Tibial nerve (tissue), 4 donors: ENCODE data around the gene NEK10. TPM values are rescaled to one million over a fixed set of nuclear protein-coding genes. Genes with fewer than 3 reads are reported as not detected.
"Not testable (repeated sequence)": the region's sequence is repeated elsewhere in the genome, so short reads cannot be mapped to it uniquely, and the experiment has no call there.

Experiments
- DNase-seq, 2 donors: peaks; one replicate each; pipeline ENCODE4 v3.0.0-alpha.2; 2019; ENCODE audit warnings: low spot score in 2 of 2
- H3K27ac ChIP-seq, 4 donors: fragments of 200-600 bp; sonication (generic) in 3 of 4; one replicate each; pipeline ENCODE4 v1.5.1; 2017 to 2019; ENCODE audit warnings: mild to moderate bottlenecking in 1 of 4
- H3K27me3 ChIP-seq, 2 donors: fragments of 200-600 bp; sonication (generic) in 1 of 2; one replicate each; pipeline versions ENCODE4 v1.5.1 to v1.6.0; 2017 to 2019
- H3K36me3 ChIP-seq, 3 donors: fragments of 200-600 bp; sonication (generic); one replicate each; pipeline ENCODE4 v1.5.1; 2018 to 2019
- H3K4me1 ChIP-seq, 4 donors: fragments of 200-600 bp; sonication (generic) in 3 of 4; one replicate each; pipeline ENCODE4 v1.5.1; 2017 to 2019
- H3K4me3 ChIP-seq, 4 donors: fragments of 200-600 bp; sonication (generic) in 3 of 4; one replicate each; pipeline ENCODE4 v1.5.1; 2017 to 2019; ENCODE audit warnings: mild to moderate bottlenecking in 1 of 4, moderate library complexity in 1 of 4
- H3K9me3 ChIP-seq, 4 donors: fragments of 200-600 bp; sonication (generic) in 3 of 4; one replicate each; pipeline ENCODE4 v1.5.1; 2017 to 2019
- EP300 ChIP-seq, 2 donors: sonication (generic); formaldehyde crosslinking; IDR thresholded peaks; one replicate each; pipeline ENCODE4 v1.6.1; 2017; ENCODE audit warnings: antibody characterized with exemption in 2 of 2, mild to moderate bottlenecking in 1 of 2
- POLR2A ChIP-seq, 2 donors: fragments of 450-650 bp; IDR thresholded peaks; one replicate each; pipeline ENCODE4 v1.6.1; 2017; ENCODE audit warnings: antibody characterized with exemption in 2 of 2, mild to moderate bottlenecking in 2 of 2, moderate library complexity in 2 of 2
- WGBS, 2 donors: methylation state at CpG; one replicate each; pipeline ENCODE4 v1.1.5; 2018; 5-methylcytosine and 5-hydroxymethylcytosine counted together
- total RNA-seq, 4 donors: library from RNA; depleted of rRNA; stranded (reverse); fragments of >200 nt; gene quantifications; one replicate each; pipeline ENCODE4 v1.1.0, GENCODE V29; 2016
- TF ChIP-seq, protein P1 (sequence below), 5 experiments: fragments of 200-600 bp in 3 of 5; fragments of 450-650 bp in 2 of 5; sonication (generic) in 3 of 5; IDR thresholded peaks; one replicate each; pipeline ENCODE4 v1.5.1; 2016 to 2019; ENCODE audit warnings: antibody characterized with exemption in 5 of 5, mild to moderate bottlenecking in 3 of 5, moderate library complexity in 2 of 5

Gene NEK10
- total RNA-seq, 4 donors from 2014 or later, result 0.20 to 2.4 (median 1.7) TPM

DNA sequence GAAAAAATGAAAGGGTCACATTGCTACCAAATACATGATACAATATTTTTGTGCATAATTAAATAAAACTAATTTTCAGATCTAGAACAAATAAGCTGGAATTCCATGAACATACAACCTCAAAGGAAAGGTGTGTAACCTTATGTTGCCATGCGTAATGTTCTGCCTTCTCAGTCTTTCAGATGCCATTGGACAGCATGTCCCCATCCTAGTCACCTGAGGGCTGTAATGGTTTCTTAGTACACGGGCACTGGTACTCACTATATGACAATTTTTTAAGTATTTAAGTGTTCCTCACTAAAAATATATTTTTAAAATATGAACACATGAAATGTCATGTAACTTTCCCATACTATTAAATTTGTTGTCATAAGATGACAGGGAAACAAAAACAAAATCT, 24.1 kb downstream of the NEK10 start:
- no peak for TF ChIP-seq EP300 (IDR thresholded peaks at IDR 0.05)
- TF ChIP-seq POLR2A (IDR thresholded peaks at IDR 0.05), result no peak
- TF ChIP-seq, protein P1, sequence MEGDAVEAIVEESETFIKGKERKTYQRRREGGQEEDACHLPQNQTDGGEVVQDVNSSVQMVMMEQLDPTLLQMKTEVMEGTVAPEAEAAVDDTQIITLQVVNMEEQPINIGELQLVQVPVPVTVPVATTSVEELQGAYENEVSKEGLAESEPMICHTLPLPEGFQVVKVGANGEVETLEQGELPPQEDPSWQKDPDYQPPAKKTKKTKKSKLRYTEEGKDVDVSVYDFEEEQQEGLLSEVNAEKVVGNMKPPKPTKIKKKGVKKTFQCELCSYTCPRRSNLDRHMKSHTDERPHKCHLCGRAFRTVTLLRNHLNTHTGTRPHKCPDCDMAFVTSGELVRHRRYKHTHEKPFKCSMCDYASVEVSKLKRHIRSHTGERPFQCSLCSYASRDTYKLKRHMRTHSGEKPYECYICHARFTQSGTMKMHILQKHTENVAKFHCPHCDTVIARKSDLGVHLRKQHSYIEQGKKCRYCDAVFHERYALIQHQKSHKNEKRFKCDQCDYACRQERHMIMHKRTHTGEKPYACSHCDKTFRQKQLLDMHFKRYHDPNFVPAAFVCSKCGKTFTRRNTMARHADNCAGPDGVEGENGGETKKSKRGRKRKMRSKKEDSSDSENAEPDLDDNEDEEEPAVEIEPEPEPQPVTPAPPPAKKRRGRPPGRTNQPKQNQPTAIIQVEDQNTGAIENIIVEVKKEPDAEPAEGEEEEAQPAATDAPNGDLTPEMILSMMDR (IDR thresholded peaks at IDR 0.05), result no peak
- H3K27ac ChIP-seq, result no peak overlapping the region
- H3K9me3 ChIP-seq, result no peaks in the 10 kb centered on the region
- H3K4me1 ChIP-seq, result no peaks in the 10 kb centered on the region
- no peaks in the 10 kb centered on the region for H3K36me3 ChIP-seq
- 90 to 92% methylated on average over 2 of the region's 2 CpGs for WGBS, 2 donors
- no peak overlapping the region for H3K4me3 ChIP-seq
- no peaks in the 10 kb centered on the region for H3K27me3 ChIP-seq
- DNase-seq, result no peak

DNA sequence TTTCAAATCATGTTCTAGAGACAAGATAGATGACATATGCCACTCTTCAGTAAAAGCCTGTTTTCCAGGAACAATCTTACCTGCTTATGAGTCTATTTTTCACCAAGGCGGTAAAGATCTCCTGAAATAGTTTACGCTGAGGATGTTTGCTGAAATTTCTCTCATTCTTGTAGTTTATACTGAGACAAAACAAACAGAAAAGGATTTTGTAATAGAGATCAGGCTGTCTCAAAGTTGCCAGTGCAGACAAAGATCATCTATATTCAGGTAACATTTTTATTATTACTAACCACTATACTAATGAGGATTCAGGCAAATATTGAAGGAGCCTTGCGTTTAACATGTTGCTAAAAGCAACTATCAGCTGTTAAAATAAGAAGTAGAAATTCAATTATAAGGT, 25.0 kb downstream of the NEK10 start:
- Histone ChIP-seq H3K27ac (no peak overlapping the region), H3K27me3 (no peaks in the 10 kb centered on the region), H3K9me3 (no peaks in the 10 kb centered on the region), H3K4me1 (no peaks in the 10 kb centered on the region), H3K36me3 (no peaks in the 10 kb centered on the region), H3K4me3 (no peak overlapping the region)
- no peak for DNase-seq
- WGBS, 2 donors, result 90 to 96% methylated on average over 3 of the region's 3 CpGs
- no peak for TF ChIP-seq EP300 (IDR thresholded peaks at IDR 0.05)

DNA sequence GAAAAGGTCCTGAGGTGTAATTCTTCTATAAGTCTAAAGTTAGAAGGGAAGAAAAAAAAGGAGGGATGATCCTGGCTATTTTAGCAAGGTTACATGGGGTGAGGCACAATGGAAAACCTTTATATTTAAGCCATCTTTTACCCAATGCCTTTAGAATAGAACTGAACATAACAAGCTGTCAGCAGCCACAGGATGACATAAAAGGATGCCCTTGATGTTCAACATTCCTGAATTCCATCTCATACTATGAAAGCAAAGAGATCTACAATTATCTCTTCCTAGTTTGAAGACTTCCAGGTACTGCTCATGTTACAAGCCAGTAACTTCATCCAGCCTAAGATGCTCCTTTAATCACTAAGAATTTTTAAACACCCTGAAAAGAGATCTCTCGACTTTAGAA, 26.9 kb downstream of the NEK10 start:
- WGBS, 2 donors, result 94 to 95% methylated on average over 1 of the region's 1 CpG
- Histone ChIP-seq H3K36me3 (no peaks in the 10 kb centered on the region), H3K27me3 (no peaks in the 10 kb centered on the region), H3K9me3 (peaks cover 0 to 5% (median 0%) of the 10 kb centered on the region in 4 donors), H3K4me3 (no peak overlapping the region), H3K4me1 (no peaks in the 10 kb centered on the region), H3K27ac (no peak overlapping the region)
- TF ChIP-seq EP300 (IDR thresholded peaks at IDR 0.05) (no peak), POLR2A (IDR thresholded peaks at IDR 0.05) (no peak)
- TF ChIP-seq, protein P1 (IDR thresholded peaks at IDR 0.05), result no peak
- DNase-seq, result no peak

DNA sequence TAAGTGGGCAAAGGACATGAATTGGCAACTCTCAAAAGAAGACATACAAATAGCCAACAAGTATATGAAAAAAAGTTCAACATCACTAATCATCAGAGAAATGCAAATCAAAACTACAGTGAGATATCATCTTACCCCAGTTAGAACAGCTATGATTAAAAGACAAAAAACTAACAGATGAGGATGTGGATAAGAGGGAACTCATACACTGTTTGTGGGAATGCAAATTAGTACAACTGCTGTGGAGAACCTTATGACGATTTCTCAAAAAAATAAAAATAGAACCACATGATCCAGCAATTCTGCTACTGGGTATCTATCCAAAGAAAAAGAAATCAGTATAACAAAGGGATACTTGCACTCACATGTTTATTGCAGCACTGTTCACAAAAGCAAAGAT, 28.6 kb downstream of the NEK10 start:
- WGBS, 2 donors, result 59 to 63% methylated on average over 1 of the region's 1 CpG
- H3K27me3 ChIP-seq, result no peaks in the 10 kb centered on the region
- TF ChIP-seq POLR2A (IDR thresholded peaks at IDR 0.05) (no peak), EP300 (IDR thresholded peaks at IDR 0.05) (no peak)
- TF ChIP-seq, protein P1 (IDR thresholded peaks at IDR 0.05), result no peak

DNA sequence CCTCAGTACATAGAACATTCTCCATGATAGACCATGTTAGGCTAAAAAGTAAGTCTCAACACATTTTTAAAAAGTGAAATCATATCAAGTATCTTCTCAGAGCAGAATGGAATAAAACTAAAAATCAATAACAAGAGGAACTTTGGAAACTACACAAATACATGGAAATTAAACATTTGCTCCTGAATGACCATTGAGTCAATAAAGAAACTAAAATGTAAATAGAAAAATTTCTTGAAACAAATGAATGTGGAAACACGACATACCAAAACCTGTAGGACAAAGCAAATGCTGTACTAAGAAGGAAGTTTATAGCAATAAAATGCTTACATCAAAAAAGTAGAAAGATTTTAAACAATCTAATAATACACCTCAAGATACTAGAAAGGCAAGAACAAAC, 33.6 kb downstream of the NEK10 start:
- Histone ChIP-seq H3K4me1 (no peaks in the 10 kb centered on the region), H3K27me3 (no peaks in the 10 kb centered on the region), H3K36me3 (no peaks in the 10 kb centered on the region), H3K9me3 (peaks cover 0 to 5% (median 0%) of the 10 kb centered on the region in 4 donors), H3K4me3 (no peak overlapping the region), H3K27ac (no peak overlapping the region)
- WGBS, 2 donors, result 79 to 80% methylated on average over 1 of the region's 1 CpG
- no peak for TF ChIP-seq EP300 (IDR thresholded peaks at IDR 0.05)
- no peak for TF ChIP-seq POLR2A (IDR thresholded peaks at IDR 0.05)
- TF ChIP-seq, protein P1 (IDR thresholded peaks at IDR 0.05), result no peak
- no peak for DNase-seq

More for the DNA sequence above, 28.6 kb downstream of the NEK10 start:
- H3K27ac ChIP-seq, result no peak overlapping the region
- DNase-seq, result no peak
- no peak overlapping the region for H3K4me3 ChIP-seq
- peaks cover 0 to 5% (median 0%) of the 10 kb centered on the region in 4 donors for H3K9me3 ChIP-seq
- no peaks in the 10 kb centered on the region for H3K36me3 ChIP-seq
- H3K4me1 ChIP-seq, result no peaks in the 10 kb centered on the region

DNA sequence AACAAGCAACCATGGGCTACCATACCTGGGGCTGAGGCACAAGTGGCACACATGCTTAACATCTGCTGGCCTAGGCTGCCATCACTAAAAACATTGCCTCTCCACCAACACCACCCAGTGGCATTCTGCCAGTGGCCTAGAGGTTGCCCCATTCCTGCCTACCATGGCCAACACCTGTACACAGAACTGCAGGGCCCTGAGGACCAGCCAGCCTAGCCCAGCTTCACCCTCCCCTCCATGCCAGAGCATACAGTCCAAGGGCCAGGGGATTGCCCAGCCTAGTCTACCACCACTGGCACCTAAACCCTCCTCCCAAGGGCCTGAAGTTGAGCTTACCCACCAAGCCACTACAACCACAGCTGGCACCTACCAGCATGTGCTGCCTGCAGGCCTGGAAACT, 35.3 kb downstream of the NEK10 start:
- no peak for DNase-seq
- Histone ChIP-seq H3K4me3 (no peak overlapping the region), H3K27me3 (no peaks in the 10 kb centered on the region), H3K4me1 (no peaks in the 10 kb centered on the region), H3K27ac (no peak overlapping the region), H3K9me3 (peaks cover 0 to 7% (median 0%) of the 10 kb centered on the region in 4 donors), H3K36me3 (no peaks in the 10 kb centered on the region)
- TF ChIP-seq EP300 (IDR thresholded peaks at IDR 0.05) (no peak), POLR2A (IDR thresholded peaks at IDR 0.05) (no peak)
- TF ChIP-seq, protein P1 (IDR thresholded peaks at IDR 0.05), result no peak

DNA sequence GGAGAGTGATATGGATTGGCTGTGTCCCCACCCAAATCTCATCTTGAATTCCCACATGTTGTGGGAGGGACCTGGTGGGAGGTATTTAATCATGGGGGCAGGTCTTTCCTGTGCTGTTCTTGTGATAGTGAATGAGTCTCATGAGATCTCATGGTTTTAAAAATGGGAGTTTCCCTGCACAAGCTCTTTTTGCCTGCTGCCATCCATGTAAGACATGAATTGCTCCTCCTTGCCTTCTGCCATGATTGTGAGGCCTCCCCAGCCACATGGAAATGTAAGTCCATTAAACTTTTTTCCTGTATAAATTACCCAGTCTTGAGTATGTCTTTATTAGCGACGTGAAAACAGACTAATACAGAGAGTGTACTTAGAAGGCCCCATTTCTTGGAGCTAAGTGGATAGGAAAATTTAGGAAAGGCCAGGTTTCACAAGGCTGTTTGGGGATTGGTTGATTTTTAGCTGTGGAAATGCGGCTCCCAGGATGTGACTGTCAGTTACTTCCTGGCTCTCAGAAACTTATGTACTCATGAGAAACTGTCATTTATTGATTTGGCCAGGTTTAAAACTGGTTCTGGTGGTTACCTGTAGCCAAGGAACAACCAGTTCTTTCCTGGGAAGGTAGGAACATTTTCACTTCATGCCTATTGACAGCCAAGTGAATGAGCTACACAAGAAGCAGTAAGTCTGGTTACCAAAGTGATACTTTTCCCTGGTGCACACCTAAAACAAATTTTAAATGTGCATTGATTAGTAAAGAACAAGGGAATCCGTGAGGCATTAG, 40.0 kb downstream of the NEK10 start:
- not testable (repeated sequence) for H3K4me3 ChIP-seq, H3K9me3 ChIP-seq, H3K27ac ChIP-seq, H3K36me3 ChIP-seq, H3K27me3 ChIP-seq, DNase-seq
- peaks cover 0 to 18% (median 6%) of the 10 kb centered on the region in 4 donors for H3K4me1 ChIP-seq
- WGBS, 2 donors, result 94 to 95% methylated on average over 4 of the region's 4 CpGs
